Small intestine (tissue), 7 donors: ENCODE results near the gene HERC5. TPM values are rescaled to one million over a fixed set of nuclear protein-coding genes. Genes with fewer than 3 reads are reported as not detected.
"Not testable (repeated sequence)": the region's sequence is repeated elsewhere in the genome, so short reads cannot be mapped to it uniquely, and the experiment has no call there.

ENCODE experiments used
- DNase-seq, 2 donors: peaks; one replicate each; pipeline versions ENCODE4 v3.0.0 to v3.0.0-alpha.2; 2013
- FAIRE-seq: peaks from 2 replicates; lab custom pipeline; 2012; peaks lifted over from hg19 to GRCh38; lab: Jason Lieb, UNC
- H3K27ac ChIP-seq, 3 donors: one replicate each; pipeline ENCODE4 v1.5.1; 2013; ENCODE audit warnings: low read length in 2 of 3, mild to moderate bottlenecking in 2 of 3, control low read depth in 1 of 3, inconsistent platforms in 1 of 3, low read depth in 1 of 3, moderate library complexity in 1 of 3
- H3K27me3 ChIP-seq, 3 donors: one replicate each; pipeline ENCODE4 v1.6.1; 2013; ENCODE audit warnings: low read length in 3 of 3, inconsistent platforms in 1 of 3; ENCODE audit not compliant: control insufficient read depth in 3 of 3, insufficient read depth in 3 of 3
- H3K36me3 ChIP-seq, 3 donors: one replicate each; pipeline ENCODE4 v1.6.1; 2013; ENCODE audit warnings: low read length in 3 of 3, inconsistent platforms in 1 of 3, low read depth in 1 of 3, mild to moderate bottlenecking in 1 of 3, moderate library complexity in 1 of 3; ENCODE audit not compliant: control insufficient read depth in 3 of 3, insufficient read depth in 2 of 3
- H3K4me1 ChIP-seq, 3 donors: one replicate each; pipeline ENCODE4 v1.6.1; 2013; ENCODE audit warnings: low read length in 2 of 3, inconsistent platforms in 1 of 3, low read depth in 1 of 3, mild to moderate bottlenecking in 1 of 3, moderate library complexity in 1 of 3; ENCODE audit not compliant: control insufficient read depth in 3 of 3, insufficient read depth in 2 of 3
- H3K4me3 ChIP-seq, 3 donors: one replicate each; pipeline ENCODE4 v1.5.1; 2013; ENCODE audit warnings: low read length in 3 of 3, control low read depth in 1 of 3, inconsistent platforms in 1 of 3, low read depth in 1 of 3, mild to moderate bottlenecking in 1 of 3, moderate library complexity in 1 of 3
- H3K9me3 ChIP-seq, 2 donors: one replicate each; pipeline ENCODE4 v1.6.1; 2013; ENCODE audit warnings: low read depth in 1 of 2, low read length in 1 of 2; ENCODE audit not compliant: control insufficient read depth in 2 of 2, insufficient read depth in 1 of 2
- WGBS, 3 donors: extraction: QIAGEN DNeasy Blood & Tissue Kit; methylation state at CpG; one replicate each; pipeline ENCODE4 v1.1.7; 2013; 5-methylcytosine and 5-hydroxymethylcytosine counted together
- polyA plus RNA-seq, 4 donors: library from polyadenylated mRNA; stranded (reverse) in 3 of 4; unstranded in 1 of 4; fragments of 200-250 nt in 3 of 4; fragments of 120-200 nt in 1 of 4; gene quantifications; one replicate each; pipeline versions ENCODE4 v1.2.1 to v1.2.3, GENCODE V29; 2013
- donor health status: healthy with polysubstance abuse.
- donor health status: control.
- donor health status: control.
- donor health status: Bipolar disorder and iron deficiency.
- donor health status: healthy.

HERC5 gene
- polyA plus RNA-seq, 4 donors, result 2.0 to 4.3 (median 2.8) TPM

DNA sequence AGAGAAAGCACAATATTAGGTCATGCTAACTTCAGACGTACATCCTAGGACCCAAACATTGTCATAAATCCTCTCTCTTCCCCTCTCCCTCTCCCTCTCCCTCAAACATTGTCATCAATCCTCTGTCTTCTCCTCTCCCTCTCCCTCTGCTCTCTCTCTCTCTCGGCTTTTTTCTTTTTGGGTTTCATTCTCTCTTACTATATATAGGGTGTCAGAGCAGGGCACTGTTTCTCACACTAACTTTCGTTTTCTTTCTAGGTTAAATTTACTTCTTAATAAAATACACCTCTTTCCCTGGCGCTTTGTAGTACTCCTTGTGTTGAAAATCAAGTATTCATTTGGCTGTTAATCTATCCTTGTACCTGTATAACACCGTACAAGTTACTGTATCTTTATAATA is 37.0 kb upstream of the HERC5 start:
- WGBS, 3 donors, result 77 to 78% (median 77%) methylated on average over 5 of the region's 5 CpGs
- H3K27ac ChIP-seq, result no peak overlapping the region
- H3K36me3 ChIP-seq, result peaks cover 0 to 3% (median 0%) of the 10 kb centered on the region in 3 donors
- no peak overlapping the region for H3K4me3 ChIP-seq
- H3K9me3 ChIP-seq, result no peaks in the 10 kb centered on the region
- no peaks in the 10 kb centered on the region for H3K27me3 ChIP-seq
- FAIRE-seq (no peak), DNase-seq (no peak)
- H3K4me1 ChIP-seq, result no peaks in the 10 kb centered on the region

GRCh38 chr4:88420844-88421243 is 36.1 kb upstream of the HERC5 start:
- no peak overlapping the region for H3K4me3 ChIP-seq
- H3K36me3 ChIP-seq, result peaks cover 0 to 3% (median 0%) of the 10 kb centered on the region in 3 donors
- no peak for DNase-seq
- 97 to 100% (median 97%) methylated on average over 1 of the region's 1 CpG for WGBS, 3 donors
- H3K9me3 ChIP-seq, result no peaks in the 10 kb centered on the region
- no peak for FAIRE-seq
- H3K4me1 ChIP-seq, result no peaks in the 10 kb centered on the region
- no peak overlapping the region for H3K27ac ChIP-seq
- H3K27me3 ChIP-seq, result no peaks in the 10 kb centered on the region

GRCh38 chr4:88422403-88422802 is 34.5 kb upstream of the HERC5 start:
- FAIRE-seq (no peak), DNase-seq (no peak)
- Histone ChIP-seq H3K27me3 (no peaks in the 10 kb centered on the region), H3K4me1 (no peaks in the 10 kb centered on the region), H3K4me3 (no peak overlapping the region), H3K9me3 (no peaks in the 10 kb centered on the region), H3K27ac (no peak overlapping the region), H3K36me3 (peaks cover 0 to 3% (median 0%) of the 10 kb centered on the region in 3 donors)
- WGBS, 3 donors, result 89 to 98% (median 91%) methylated on average over 2 of the region's 2 CpGs

- Histone ChIP-seq H3K27ac (no peak overlapping the region), H3K4me3 (no peak overlapping the region), H3K9me3 (peaks cover 0 to 10% of the 10 kb centered on the region in 2 donors), H3K36me3 (peaks cover 0 to 3% (median 1%) of the 10 kb centered on the region in 3 donors), H3K4me1 (no peaks in the 10 kb centered on the region), H3K27me3 (no peaks in the 10 kb centered on the region)
- DNase-seq (peak in 1 of 2 donors; percentile 6), FAIRE-seq (no peak)
- 18 to 64% (median 33%) methylated on average over 1 of the region's 1 CpG for WGBS, 3 donors
Measured at GRCh38 chr4:88429401-88429800, 27.5 kb upstream of the HERC5 start.

- DNase-seq (no peak), FAIRE-seq (no peak)
- H3K27me3 ChIP-seq, result no peaks in the 10 kb centered on the region
- no peaks in the 10 kb centered on the region for H3K4me1 ChIP-seq
- no peak overlapping the region for H3K27ac ChIP-seq
- H3K9me3 ChIP-seq, result peaks cover 0 to 10% of the 10 kb centered on the region in 2 donors
- H3K36me3 ChIP-seq, result peaks cover 2 to 4% (median 3%) of the 10 kb centered on the region in 3 donors
- H3K4me3 ChIP-seq, result no peak overlapping the region
- 84 to 96% (median 90%) methylated on average over 1 of the region's 1 CpG for WGBS, 3 donors
Measured at GRCh38 chr4:88435987-88436693, 20.8 kb upstream of the HERC5 start.

- not testable (repeated sequence) for H3K36me3 ChIP-seq, H3K27ac ChIP-seq, H3K9me3 ChIP-seq, H3K27me3 ChIP-seq, H3K4me3 ChIP-seq, FAIRE-seq, DNase-seq, H3K4me1 ChIP-seq
- 95 to 97% (median 96%) methylated on average over 4 of the region's 4 CpGs for WGBS, 3 donors
Measured at GRCh38 chr4:88437873-88438272, 19.0 kb upstream of the HERC5 start.

DNA sequence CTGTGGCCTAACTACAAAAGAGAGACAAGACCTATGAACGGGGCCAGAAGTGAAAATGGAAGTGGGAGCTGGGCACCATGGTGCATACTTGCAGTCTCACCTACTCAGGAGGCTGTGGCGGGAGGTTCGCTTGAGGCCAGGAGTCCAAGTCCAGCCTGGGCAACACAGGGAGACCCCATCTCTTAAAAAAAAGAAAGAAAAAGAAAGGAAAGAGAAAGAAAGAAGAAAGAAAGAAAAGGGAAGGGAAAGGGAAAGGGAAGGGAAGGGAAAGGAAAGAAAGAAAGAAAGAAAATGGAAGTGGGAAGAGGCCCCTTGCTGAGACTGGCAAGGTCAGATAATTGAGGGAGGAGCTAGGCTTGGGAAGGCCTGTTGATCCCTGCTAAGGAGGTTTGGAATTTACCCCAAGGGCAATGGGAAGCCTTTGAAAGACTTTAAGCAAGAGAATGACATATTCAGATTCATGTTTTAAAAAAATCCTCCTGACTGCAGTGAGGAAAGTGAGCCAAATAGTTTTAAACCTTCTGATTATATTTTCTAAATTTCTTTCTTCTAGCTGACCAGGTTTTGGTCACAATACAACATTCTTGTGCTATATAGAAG is 17.7 kb upstream of the HERC5 start:
- no peak for FAIRE-seq
- H3K9me3 ChIP-seq, result peaks cover 0 to 4% of the 10 kb centered on the region in 2 donors

DNA sequence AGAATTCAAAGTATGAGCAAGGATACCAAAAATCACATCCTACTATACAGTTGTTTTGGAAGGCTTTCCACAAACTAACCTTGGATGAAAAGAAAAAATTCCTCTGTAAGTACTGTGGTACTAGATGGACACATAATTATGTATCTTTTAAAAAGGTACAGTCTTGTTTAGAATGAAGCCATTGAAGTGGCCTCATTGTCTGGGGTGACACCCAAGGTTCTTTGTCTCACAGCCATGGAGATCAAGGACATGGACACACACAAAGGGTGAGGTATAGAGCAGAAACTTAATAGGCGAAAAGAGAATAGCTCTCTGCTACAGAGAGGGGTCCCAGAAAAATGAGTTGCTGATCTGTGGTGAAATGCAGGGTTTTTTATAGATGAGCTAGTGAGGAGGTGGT is 16.8 kb upstream of the HERC5 start:
- H3K9me3 ChIP-seq, result peaks cover 0 to 4% of the 10 kb centered on the region in 2 donors
- WGBS, 3 donors, result 93 to 100% (median 96%) methylated on average over 1 of the region's 1 CpG
- FAIRE-seq (no peak), DNase-seq (no peak)
- peaks cover 3 to 8% (median 6%) of the 10 kb centered on the region in 3 donors for H3K36me3 ChIP-seq
- H3K27me3 ChIP-seq, result no peaks in the 10 kb centered on the region
- no peak overlapping the region for H3K27ac ChIP-seq
- H3K4me1 ChIP-seq, result no peaks in the 10 kb centered on the region
- H3K4me3 ChIP-seq, result no peak overlapping the region

More for the DNA sequence above, 17.7 kb upstream of the HERC5 start:
- Histone ChIP-seq H3K4me3 (no peak overlapping the region), H3K27me3 (no peaks in the 10 kb centered on the region), H3K27ac (no peak overlapping the region), H3K4me1 (no peaks in the 10 kb centered on the region), H3K36me3 (peaks cover 3 to 8% (median 6%) of the 10 kb centered on the region in 3 donors)
- 90 to 96% (median 94%) methylated on average over 3 of the region's 3 CpGs for WGBS, 3 donors
- DNase-seq, result no peak
